IPS-20b (cell line): ENCODE results near the gene ALPP.

ENCODE experiments used
- H3K27ac ChIP-seq: one replicate; pipeline ENCODE4 v1.5.1; 2013; ENCODE audit warnings: low read length
- H3K27me3 ChIP-seq: 2 replicates; pipeline ENCODE4 v1.6.1; 2013; ENCODE audit warnings: mild to moderate bottlenecking, low read length, inconsistent platforms; ENCODE audit not compliant: insufficient read depth
- H3K36me3 ChIP-seq: 2 replicates; pipeline ENCODE4 v1.6.1; 2013; ENCODE audit warnings: low read depth, mild to moderate bottlenecking, inconsistent platforms, low read length, moderate library complexity; ENCODE audit not compliant: insufficient read depth
- H3K4me1 ChIP-seq: 2 replicates; pipeline ENCODE4 v1.6.1; 2013; ENCODE audit warnings: mild to moderate bottlenecking, control low read depth, inconsistent platforms, low read length, moderate library complexity; ENCODE audit not compliant: insufficient read depth
- H3K4me3 ChIP-seq: 2 replicates; pipeline ENCODE4 v1.5.1; 2013; ENCODE audit warnings: mild to moderate bottlenecking, low read length, inconsistent platforms
- H3K9ac ChIP-seq: 2 replicates; pipeline ENCODE4 v1.6.1; 2013; ENCODE audit warnings: low read depth, mild to moderate bottlenecking, inconsistent platforms, low read length, moderate library complexity
- H3K9me3 ChIP-seq: 2 replicates; pipeline ENCODE4 v1.6.1; 2013; ENCODE audit warnings: mild to moderate bottlenecking, low read depth, low read length, inconsistent platforms; ENCODE audit not compliant: insufficient read depth

ALPP gene

DNA sequence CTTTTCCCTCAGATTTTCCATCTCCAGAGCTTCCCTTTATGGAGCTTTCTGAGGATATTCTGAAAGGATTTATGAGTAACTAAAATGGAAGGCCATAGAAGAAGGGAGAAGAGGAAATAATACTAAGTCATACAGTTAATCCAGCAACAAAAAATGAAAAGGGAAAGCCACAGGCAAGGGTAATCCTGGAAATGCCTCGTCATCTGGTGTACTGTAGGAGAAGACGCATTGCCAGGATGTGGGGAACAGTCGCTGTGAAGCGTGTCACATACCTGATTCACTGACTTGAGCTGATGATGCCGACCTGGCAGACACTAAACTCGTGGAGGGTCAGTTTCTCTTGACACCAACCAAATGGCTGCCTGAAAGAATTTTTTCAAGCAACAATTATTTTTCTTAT is 34.7 kb upstream of the ALPP start:
- no peaks in the 10 kb centered on the region for H3K9me3 ChIP-seq
- peaks cover 13% of the 10 kb centered on the region for H3K27me3 ChIP-seq
- H3K4me1 ChIP-seq: no peaks in the 10 kb centered on the region
- H3K4me3 ChIP-seq: no peak overlapping the region
- no peak overlapping the region for H3K9ac ChIP-seq
- no peaks in the 10 kb centered on the region for H3K36me3 ChIP-seq
- H3K27ac ChIP-seq: no peak overlapping the region

DNA sequence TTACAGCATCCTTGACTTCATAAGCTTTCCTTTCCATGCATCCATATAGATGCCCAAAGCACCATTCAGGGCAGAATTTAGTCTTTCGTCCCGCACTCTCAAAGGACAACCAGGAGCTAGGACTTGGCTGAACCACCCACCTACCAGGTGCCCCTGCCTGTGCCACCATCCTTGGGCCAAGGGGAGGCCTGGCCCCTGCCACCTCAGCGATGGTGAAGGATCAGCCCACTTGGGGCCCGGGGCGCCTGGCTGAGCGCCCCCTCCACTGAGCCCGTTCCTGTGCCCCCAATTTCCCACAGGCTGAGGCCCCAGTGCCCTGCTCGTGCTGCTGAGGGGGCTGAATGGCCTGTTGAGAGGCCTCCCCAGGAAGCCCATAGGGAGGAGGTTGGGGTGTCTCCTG is 33.3 kb upstream of the ALPP start:
- H3K27ac ChIP-seq: no peak overlapping the region
- H3K4me1 ChIP-seq: no peaks in the 10 kb centered on the region
- no peak overlapping the region for H3K9ac ChIP-seq
- peaks cover 28% of the 10 kb centered on the region for H3K27me3 ChIP-seq
- H3K36me3 ChIP-seq: no peaks in the 10 kb centered on the region
- no peaks in the 10 kb centered on the region for H3K9me3 ChIP-seq
- no peak overlapping the region for H3K4me3 ChIP-seq

DNA sequence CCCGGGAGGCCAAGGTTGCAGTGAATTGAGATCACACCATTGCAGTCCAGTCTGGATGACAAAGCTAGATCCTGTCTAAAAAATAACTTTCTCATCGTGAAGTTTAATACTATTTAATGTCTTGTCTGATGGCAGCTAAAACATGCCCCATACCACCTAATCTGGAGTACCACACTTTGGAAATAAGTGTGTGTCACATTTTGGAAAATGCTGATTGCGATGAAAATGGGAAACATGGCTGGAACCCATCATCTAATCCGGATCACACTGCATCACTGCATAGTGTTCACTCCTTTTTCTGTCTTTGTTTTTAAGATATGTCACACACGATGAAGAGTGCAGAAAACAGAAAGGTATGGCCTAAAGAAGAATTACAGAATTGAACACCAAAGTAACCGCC is 31.2 kb upstream of the ALPP start:
- no peak overlapping the region for H3K4me3 ChIP-seq
- H3K4me1 ChIP-seq: no peaks in the 10 kb centered on the region
- no peaks in the 10 kb centered on the region for H3K36me3 ChIP-seq
- H3K9ac ChIP-seq: no peak overlapping the region
- peaks cover 49% of the 10 kb centered on the region for H3K27me3 ChIP-seq
- H3K27ac ChIP-seq: no peak overlapping the region
- H3K9me3 ChIP-seq: no peaks in the 10 kb centered on the region

DNA sequence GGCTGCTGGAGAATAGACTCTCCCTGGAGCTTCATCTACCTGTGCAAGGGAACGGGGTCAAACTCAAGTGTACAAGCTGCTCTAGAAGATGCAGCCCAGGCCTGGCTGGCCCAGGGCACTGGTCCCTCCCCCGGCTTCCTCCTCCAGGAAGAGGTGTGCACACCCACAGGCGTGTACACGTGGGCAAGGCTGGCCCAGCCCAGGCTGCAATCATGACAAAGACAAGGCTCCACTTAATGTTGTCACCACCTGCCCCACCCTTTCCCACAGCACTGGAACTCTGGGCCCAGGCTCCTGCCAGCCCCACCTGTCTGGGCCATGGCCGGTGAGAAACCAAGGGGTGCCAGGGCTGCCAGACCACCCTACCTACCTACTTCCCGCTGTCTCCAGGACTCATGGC is 29.6 kb upstream of the ALPP start:
- Histone ChIP-seq H3K36me3 (no peaks in the 10 kb centered on the region), H3K4me3 (no peak overlapping the region), H3K9me3 (no peaks in the 10 kb centered on the region), H3K27me3 (peaks cover 65% of the 10 kb centered on the region), H3K9ac (no peak overlapping the region), H3K4me1 (no peaks in the 10 kb centered on the region), H3K27ac (no peak overlapping the region)

DNA sequence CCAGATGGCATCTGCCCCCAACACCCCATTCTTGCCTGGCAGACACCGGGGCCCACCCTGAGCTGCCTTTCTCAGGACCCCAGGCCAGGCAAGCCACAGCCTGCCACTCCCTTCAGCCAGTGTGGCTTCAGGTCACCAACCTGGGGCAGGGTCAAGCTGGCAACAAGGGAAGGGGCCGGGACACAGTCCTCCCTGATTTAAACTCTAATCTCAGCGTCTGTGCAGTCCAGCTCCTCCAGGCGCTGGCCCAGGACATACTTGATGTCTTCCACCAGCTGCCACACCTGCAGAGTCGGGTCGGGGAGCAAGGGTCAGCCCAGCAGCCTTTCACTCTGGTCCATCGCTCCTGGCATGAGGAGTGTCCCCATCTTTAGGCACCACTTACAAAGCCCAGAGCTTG is 29.0 kb upstream of the ALPP start:
- no peak overlapping the region for H3K27ac ChIP-seq
- H3K36me3 ChIP-seq: no peaks in the 10 kb centered on the region
- H3K4me3 ChIP-seq: no peak overlapping the region
- peaks cover 65% of the 10 kb centered on the region for H3K27me3 ChIP-seq
- H3K9me3 ChIP-seq: no peaks in the 10 kb centered on the region; the same call in 1 of the 2 replicates
- no peaks in the 10 kb centered on the region for H3K4me1 ChIP-seq
- H3K9ac ChIP-seq: no peak overlapping the region

DNA sequence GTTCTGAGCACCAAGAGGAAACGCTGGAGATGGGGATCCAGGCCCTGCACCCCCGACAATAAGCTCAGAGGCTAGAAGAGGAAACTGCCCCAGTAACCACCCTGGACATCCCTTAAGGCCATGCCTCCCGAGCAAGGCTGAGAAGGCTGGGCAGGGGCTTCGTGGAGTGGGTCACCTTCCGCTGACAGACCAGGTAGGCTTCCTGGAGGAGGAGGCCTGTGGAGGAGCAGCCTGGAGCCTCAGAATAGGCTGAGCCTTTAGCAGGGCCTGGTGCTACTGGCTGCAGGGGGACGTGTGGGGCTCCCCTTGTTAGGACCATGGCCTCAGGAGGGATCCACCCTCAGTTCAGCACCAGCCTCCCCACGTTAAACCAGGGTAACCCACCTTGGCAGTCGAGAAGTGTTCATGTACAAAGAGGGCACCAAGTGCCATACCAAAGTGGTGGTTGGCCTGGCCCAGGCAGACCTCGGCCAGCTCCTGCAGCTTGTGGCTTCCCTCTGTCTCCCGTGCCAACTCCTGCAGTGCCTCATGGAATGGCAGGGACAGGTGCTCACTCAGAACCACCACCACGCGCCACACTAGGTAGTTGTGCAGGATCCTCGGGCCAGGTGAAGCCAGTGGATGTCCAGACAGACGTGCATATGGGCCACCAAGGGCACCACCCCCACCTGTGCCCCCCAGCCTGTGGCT is 28.5 kb upstream of the ALPP start:
- H3K9me3 ChIP-seq: no peaks in the 10 kb centered on the region; the same call in 1 of the 2 replicates
- H3K9ac ChIP-seq: no peak overlapping the region
- H3K4me3 ChIP-seq: no peak overlapping the region
- H3K27me3 ChIP-seq: peaks cover 65% of the 10 kb centered on the region
- H3K4me1 ChIP-seq: no peaks in the 10 kb centered on the region
- no peak overlapping the region for H3K27ac ChIP-seq
- no peaks in the 10 kb centered on the region for H3K36me3 ChIP-seq

DNA sequence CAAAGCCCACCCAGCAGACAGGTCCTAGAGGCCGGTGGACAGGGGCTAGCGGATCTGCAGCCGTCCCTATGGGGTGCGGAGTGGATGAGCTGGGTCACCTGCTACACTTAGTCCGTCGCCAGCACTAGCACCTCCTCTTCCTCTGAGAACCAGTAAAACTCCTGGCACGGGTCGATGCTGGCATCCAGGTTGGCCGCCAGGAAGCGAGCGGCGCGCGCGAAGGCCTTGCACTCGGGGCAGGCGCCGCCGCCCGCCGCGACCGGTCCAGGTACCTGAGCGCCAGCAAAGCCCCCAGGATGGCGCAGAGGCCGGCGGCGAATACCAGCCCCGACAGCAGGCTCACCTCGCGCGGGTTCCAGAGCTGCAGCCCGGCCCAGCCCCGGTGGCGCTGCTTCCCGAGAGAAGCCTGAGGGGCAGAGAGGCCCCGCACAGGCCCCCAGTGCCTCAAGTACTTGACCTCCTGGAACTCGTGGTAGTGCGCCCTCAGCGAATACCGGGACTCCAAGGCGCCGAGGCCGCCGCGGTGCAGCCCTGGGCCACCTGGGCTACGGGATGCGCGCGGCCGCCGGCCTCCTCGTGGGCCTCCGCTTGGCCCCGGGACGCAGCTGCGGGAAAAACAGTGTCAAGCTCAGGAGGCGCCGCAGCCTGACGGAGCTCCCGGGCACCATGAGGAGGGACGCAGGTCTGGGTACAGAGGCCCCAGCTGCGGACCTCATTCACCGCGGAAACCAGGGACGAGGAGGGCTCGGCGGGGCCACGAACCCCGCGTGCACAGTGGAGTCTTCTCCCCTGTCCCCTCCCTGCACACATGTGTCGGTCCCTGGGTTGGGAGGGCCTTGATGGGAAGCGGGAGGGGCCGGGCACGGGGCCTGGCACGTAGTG is 27.5 kb upstream of the ALPP start:
- Histone ChIP-seq H3K4me3 (no peak overlapping the region), H3K27ac (no peak overlapping the region), H3K27me3 (peaks cover 65% of the 10 kb centered on the region), H3K4me1 (no peaks in the 10 kb centered on the region), H3K9me3 (no peaks in the 10 kb centered on the region; the same call in 1 of the 2 replicates), H3K36me3 (no peaks in the 10 kb centered on the region), H3K9ac (no peak overlapping the region)

DNA sequence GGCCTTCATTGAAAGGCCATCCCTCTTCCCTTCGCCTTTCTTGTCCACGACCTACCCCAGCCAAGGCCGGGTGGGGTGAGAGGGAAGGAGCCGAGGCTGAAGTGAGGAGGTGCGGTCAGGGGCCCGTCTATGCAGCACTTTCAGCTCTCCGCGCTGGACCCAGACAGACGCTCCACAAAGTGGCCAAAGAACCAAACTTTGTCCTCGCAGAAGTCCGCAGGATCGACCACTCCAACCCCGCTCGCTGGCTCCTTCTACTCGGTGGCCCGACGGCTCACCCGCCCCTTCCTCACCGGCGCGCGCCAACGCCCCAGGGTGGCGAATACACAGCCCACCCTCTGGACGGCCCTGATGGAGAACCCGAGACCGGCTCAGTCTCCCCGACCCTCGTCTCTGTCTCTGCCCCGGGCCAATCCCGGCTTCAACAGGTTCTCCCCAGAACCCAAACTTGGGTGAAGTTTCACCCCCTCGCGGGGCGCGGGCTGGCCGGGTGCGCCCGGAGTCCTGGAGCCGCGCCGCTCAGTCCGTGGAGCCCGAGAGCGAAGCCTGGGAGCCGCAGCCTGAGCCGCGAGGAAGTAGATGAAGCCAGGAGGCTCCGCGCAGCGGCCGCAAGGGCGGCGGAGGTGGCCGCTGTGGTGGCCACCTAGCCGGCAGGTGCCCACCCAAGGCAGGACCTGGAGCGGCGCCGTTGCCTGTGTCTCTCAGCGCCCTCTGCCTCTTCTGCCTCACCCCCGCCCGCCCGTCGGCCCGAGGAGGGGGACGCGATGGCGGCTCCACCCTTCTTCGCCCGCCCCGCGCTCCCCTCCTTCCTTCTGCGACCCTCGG is 26.7 kb upstream of the ALPP start:
- no peak overlapping the region; the same call in 1 of the 2 replicates for H3K4me3 ChIP-seq
- H3K9ac ChIP-seq: no peak overlapping the region
- no peaks in the 10 kb centered on the region for H3K36me3 ChIP-seq
- H3K9me3 ChIP-seq: no peaks in the 10 kb centered on the region; the same call in 1 of the 2 replicates
- no peaks in the 10 kb centered on the region for H3K4me1 ChIP-seq
- H3K27ac ChIP-seq: no peak overlapping the region
- peaks cover 61% of the 10 kb centered on the region for H3K27me3 ChIP-seq

DNA sequence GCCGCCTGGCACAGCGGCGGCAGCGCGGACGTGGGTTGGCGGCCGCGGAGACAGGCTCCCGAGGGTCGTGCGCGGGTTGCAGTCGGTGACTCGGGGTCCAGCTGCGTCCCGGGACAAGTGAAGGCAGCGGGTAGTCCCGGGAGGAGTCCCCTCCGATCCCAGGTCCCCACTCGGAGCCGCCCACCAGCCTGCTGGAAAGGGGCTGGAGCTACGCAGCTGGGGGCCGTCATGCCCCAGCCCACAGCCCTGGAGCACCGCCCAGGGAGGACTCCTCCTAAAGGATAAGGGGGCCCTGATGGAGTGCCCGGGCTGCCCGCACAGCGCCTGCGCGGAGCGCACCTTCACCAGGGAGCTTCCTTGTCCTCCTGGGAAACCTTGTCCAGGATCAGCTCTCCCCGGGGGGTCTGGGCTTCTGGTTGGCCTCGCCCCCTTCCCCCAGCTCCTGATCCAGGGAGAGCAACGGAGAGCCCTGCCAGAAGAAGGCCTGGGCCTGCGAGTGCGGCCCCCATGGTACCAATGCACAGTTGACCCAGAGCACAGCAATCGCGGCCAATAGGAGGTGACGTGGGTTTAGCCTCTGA is 25.9 kb upstream of the ALPP start:
- Histone ChIP-seq H3K9ac (no peak overlapping the region), H3K9me3 (no peaks in the 10 kb centered on the region; the same call in 1 of the 2 replicates), H3K4me1 (no peaks in the 10 kb centered on the region), H3K36me3 (no peaks in the 10 kb centered on the region), H3K4me3 (no peak overlapping the region), H3K27me3 (peaks cover 55% of the 10 kb centered on the region), H3K27ac (no peak overlapping the region)

DNA sequence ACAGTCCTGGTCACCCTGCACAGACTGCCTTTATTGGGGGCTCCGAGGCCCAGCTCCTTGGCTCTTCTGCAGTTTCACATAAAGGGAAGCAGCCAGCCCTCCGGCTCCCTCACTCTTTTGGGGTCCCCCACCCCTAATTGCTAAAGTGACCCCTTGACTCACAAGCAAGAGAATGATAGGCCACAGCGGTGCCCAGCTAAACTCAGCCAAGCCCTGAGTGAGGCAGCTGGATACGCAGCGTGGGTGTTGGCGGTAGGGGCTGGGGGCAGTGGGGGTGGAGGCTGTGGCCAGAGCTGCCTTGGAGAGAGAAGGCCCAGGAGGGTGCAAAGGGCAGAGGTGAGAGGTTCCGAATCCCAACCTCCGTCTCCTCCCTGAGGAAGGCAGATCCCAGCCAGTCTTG is 25.5 kb upstream of the ALPP start:
- no peak overlapping the region for H3K27ac ChIP-seq
- no peaks in the 10 kb centered on the region; the same call in 1 of the 2 replicates for H3K9me3 ChIP-seq
- peaks cover 55% of the 10 kb centered on the region for H3K27me3 ChIP-seq
- H3K9ac ChIP-seq: no peak overlapping the region
- no peaks in the 10 kb centered on the region for H3K4me1 ChIP-seq
- H3K4me3 ChIP-seq: no peak overlapping the region
- H3K36me3 ChIP-seq: no peaks in the 10 kb centered on the region

DNA sequence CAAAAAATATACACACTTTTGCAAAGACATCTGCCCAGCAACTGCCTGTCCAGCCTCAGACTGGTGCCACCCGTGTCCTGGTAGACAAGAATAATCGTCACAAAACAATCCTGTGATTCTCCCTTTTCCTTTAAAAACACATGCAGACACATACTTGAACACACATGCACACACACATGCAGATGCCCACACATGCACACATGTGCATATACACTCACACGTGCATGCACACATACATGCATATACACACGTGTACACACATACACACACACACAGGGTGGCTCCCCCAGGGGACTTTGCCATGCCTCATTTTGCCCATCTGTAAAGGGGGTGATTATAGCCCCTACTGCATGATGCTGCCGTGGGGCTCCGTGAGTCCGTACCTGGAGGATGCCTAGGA is 24.9 kb upstream of the ALPP start:
- Histone ChIP-seq H3K27me3 (peaks cover 53% of the 10 kb centered on the region), H3K9ac (no peak overlapping the region), H3K4me1 (no peaks in the 10 kb centered on the region), H3K4me3 (no peak overlapping the region), H3K27ac (no peak overlapping the region), H3K36me3 (no peaks in the 10 kb centered on the region), H3K9me3 (no peaks in the 10 kb centered on the region; the same call in 1 of the 2 replicates)
